A549 (cell line): ENCODE measurements around the gene RIMKLA. TPM values are rescaled to one million over a fixed set of nuclear protein-coding genes. Genes with fewer than 3 reads are reported as not detected.

Experiments used
- ATAC-seq, 2 experiments: fragments of 200-7000 bp in 1 of 2; fragments of >200 bp in 1 of 2; cut with Nextera tagmentation in 1 of 2; cut with Tn5 transposase in 1 of 2; 3 replicates each; pipeline versions ENCODE4 v1.8.0 to v1.9.1; 2018 to 2020; ENCODE audit warnings: mild to moderate bottlenecking in 1 of 2, moderate library complexity in 1 of 2
- CTCF ChIA-PET: fragments of 300-600 bp; sonication (Branson Sonifier 250); formaldehyde crosslinking; extraction: SDS; loops from one replicate; lab custom pipeline; 2021; ENCODE audit warnings: antibody characterized with exemption, inconsistent platforms; lab: Yijun Ruan, JAX
- POLR2A ChIA-PET: fragments of 350-600 bp; formaldehyde crosslinking; extraction: SDS; loops from one replicate; lab custom pipeline; 2021; ENCODE audit warnings: antibody characterized with exemption, inconsistent platforms; lab: Yijun Ruan, JAX
- DNase-seq, 2 experiments: peaks; one replicate each; pipeline versions ENCODE4 v3.0.0 to v3.0.0-alpha.2; 2011 to 2016; ENCODE audit warnings: low read depth in 1 of 2, low spot score in 1 of 2
- FAIRE-seq: peaks from 2 replicates; lab custom pipeline; 2011; peaks lifted over from hg19 to GRCh38; lab: Jason Lieb, UNC
- H3K27ac ChIP-seq, 2 experiments: fragments of >200 bp; sonication (Bioruptor Twin); formaldehyde crosslinking; 3 replicates each; pipeline ENCODE4 v1.5.1; 2016 to 2017
- H3K4me1 ChIP-seq: fragments of >200 bp; sonication (Bioruptor Twin); formaldehyde crosslinking; 3 replicates; pipeline ENCODE4 v1.6.1; 2016
- H3K4me2 ChIP-seq: fragments of >200 bp; sonication (Bioruptor Twin); formaldehyde crosslinking; 3 replicates; pipeline ENCODE4 v1.6.1; 2016
- H3K4me3 ChIP-seq: fragments of >200 bp; sonication (Bioruptor Twin); formaldehyde crosslinking; 3 replicates; pipeline ENCODE4 v1.5.1; 2016
- H3K9me3 ChIP-seq: fragments of >200 bp; sonication (Bioruptor Twin); formaldehyde crosslinking; 3 replicates; pipeline ENCODE4 v1.6.1; 2016
- CHD4 ChIP-seq: fragments of 200-600 bp; sonication (generic); IDR thresholded peaks from 2 replicates; pipeline ENCODE4 v1.6.1; 2016; ENCODE audit warnings: antibody characterized with exemption, mild to moderate bottlenecking, borderline replicate concordance
- EHF ChIP-seq: fragments of 250-450 bp; sonication (Bioruptor Pico); IDR thresholded peaks from 2 replicates; pipeline ENCODE4 v1.5.0; 2020; ENCODE audit warnings: mild to moderate bottlenecking
- EHMT2 ChIP-seq: fragments of 200-600 bp; sonication (generic); IDR thresholded peaks from 2 replicates; pipeline ENCODE4 v1.6.1; 2016; ENCODE audit warnings: antibody characterized with exemption, low read depth, mild to moderate bottlenecking, moderate library complexity
- HOXB13 ChIP-seq: fragments of 250-450 bp; sonication (Bioruptor Pico); IDR thresholded peaks from 2 replicates; pipeline ENCODE4 v1.5.0; 2020; ENCODE audit warnings: low read depth, mild to moderate bottlenecking, moderate library complexity
- JUNB ChIP-seq: fragments of >200 bp; sonication (Bioruptor Twin); formaldehyde crosslinking; IDR thresholded peaks from 2 replicates; pipeline ENCODE4 v1.6.1; 2016
- MAX ChIP-seq: IDR thresholded peaks from 2 replicates; pipeline ENCODE4 v1.6.1; 2012
- NFE2L2 ChIP-seq: fragments of 150-350 bp; conservative IDR thresholded peaks from 2 replicates; pipeline ENCODE4 v1.6.1; 2014; ENCODE audit warnings: low read length
- PHF8 ChIP-seq: fragments of 200-600 bp; sonication (generic); IDR thresholded peaks from 2 replicates; pipeline ENCODE4 v1.6.1; 2016; ENCODE audit warnings: low read depth, mild to moderate bottlenecking, antibody characterized with exemption, moderate library complexity, borderline replicate concordance
- POLR2A ChIP-seq: IDR thresholded peaks from 2 replicates; pipeline ENCODE4 v1.6.1; 2012; ENCODE audit warnings: mild to moderate bottlenecking, low read length
- POLR2AphosphoS2 ChIP-seq: conservative IDR thresholded peaks from 2 replicates; pipeline ENCODE4 v1.6.1; 2012; ENCODE audit warnings: low read length, improper control_type of control experiment, inconsistent platforms
- RCOR1 ChIP-seq: fragments of 150-350 bp; IDR thresholded peaks from 2 replicates; pipeline ENCODE4 v1.6.1; 2014; ENCODE audit warnings: antibody characterized with exemption, low read length, low read depth
- RFX5 ChIP-seq: fragments of 450-650 bp; IDR thresholded peaks from 2 replicates; pipeline ENCODE4 v1.7.1; 2014; ENCODE audit warnings: antibody characterized with exemption, mild to moderate bottlenecking, moderate library complexity
- SMC3 ChIP-seq: fragments of >200 bp; sonication (Bioruptor Twin); formaldehyde crosslinking; IDR thresholded peaks from 3 replicates; pipeline ENCODE4 v1.6.1; 2018; ENCODE audit warnings: inconsistent platforms
- ZSCAN20 ChIP-seq: fragments of 250-450 bp; sonication (Bioruptor Pico); IDR thresholded peaks from 2 replicates; pipeline ENCODE4 v1.8.0; 2022; ENCODE audit warnings: mild to moderate bottlenecking, moderate library complexity
- WGBS: methylation state at CpG from one replicate; pipeline ENCODE4 v1.1.6; 2017; ENCODE audit errors: missing lambda C conversion rate; 5-methylcytosine and 5-hydroxymethylcytosine counted together
- polyA plus RNA-seq, 4 experiments: library from polyadenylated mRNA; depleted of rRNA in 3 of 4; stranded (reverse); fragments of >200 nt; fragmentation: RNase III in 1 of 4; extraction: RNeasy Plus Mini Kit Qiagen cat#74134 plus additional on column Dnase treatment in 1 of 4; gene quantifications; 2 replicates in 3 of 4; 3 replicates in 1 of 4; pipeline ENCODE4 v1.2.3, GENCODE V29; 2011 to 2017
- TF ChIP-seq, protein P1 (sequence below): IDR thresholded peaks from 2 replicates; pipeline ENCODE4 v1.6.1; 2012
- TF ChIP-seq, protein P2 (sequence below): fragments of 200-600 bp; sonication (generic); IDR thresholded peaks from 2 replicates; pipeline ENCODE4 v1.6.1; 2016; ENCODE audit warnings: antibody characterized with exemption, mild to moderate bottlenecking, moderate library complexity

The RIMKLA gene
- polyA plus RNA-seq, 2 of the 4 experiments (the other 2 are of a cell fraction): 0.35 to 1.7 TPM

GRCh38 chr1:42462828-42463763, 82.5 kb downstream of the RIMKLA start, which contains the start of gene CCDC30:
Gene CCDC30, plus strand, starts transcription at chr1:42463286. Its CDS starts 17,266 bp downstream, at chr1:42480552.
- Histone ChIP-seq H3K9me3 (no peaks in the 10 kb centered on the region), H3K4me3 (peak within 1 kb of the TSS; percentile 93)
- DNase-seq: peak; percentile 95 to 97
- ATAC-seq: peak; percentile 100
- POLR2A ChIA-PET: interaction anchor here (2.0 kb wide), 1 partner anchor 219 kb away, joined by 8 read pairs; the partner anchor contains the start of gene YBX1
- WGBS: 4% methylated on average over 36 of the region's 59 CpGs
- TF ChIP-seq POLR2A (peak; percentile 21; the same call in 1 of the 2 replicates), SMC3 (no peak), RFX5 (peak; percentile 57; the same call in 1 of the 2 replicates), MAX (peak; percentile 42), ZSCAN20 (no peak)
- TF ChIP-seq, protein P1, sequence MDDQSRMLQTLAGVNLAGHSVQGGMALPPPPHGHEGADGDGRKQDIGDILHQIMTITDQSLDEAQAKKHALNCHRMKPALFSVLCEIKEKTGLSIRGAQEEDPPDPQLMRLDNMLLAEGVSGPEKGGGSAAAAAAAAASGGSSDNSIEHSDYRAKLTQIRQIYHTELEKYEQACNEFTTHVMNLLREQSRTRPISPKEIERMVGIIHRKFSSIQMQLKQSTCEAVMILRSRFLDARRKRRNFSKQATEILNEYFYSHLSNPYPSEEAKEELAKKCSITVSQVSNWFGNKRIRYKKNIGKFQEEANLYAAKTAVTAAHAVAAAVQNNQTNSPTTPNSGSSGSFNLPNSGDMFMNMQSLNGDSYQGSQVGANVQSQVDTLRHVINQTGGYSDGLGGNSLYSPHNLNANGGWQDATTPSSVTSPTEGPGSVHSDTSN: 0 out of 2 replicates have a peak, but pooled peaks have one; percentile 22
- TF ChIP-seq, all 56 proteins: peak for 4
- CTCF ChIA-PET: interaction anchor here (0.5 to 1.0 kb wide), 2 partner anchors 290 to 303 kb away, joined by 3 read pairs; no protein-coding TSS in a partner anchor
- Histone ChIP-seq H3K27ac (peak within 1 kb of the TSS; percentile 63 to 77), H3K4me1 (peaks cover 15% of the 10 kb centered on the region), H3K4me2 (peak within 1 kb of the TSS; percentile 98)
- FAIRE-seq: peak; percentile 59

DNA sequence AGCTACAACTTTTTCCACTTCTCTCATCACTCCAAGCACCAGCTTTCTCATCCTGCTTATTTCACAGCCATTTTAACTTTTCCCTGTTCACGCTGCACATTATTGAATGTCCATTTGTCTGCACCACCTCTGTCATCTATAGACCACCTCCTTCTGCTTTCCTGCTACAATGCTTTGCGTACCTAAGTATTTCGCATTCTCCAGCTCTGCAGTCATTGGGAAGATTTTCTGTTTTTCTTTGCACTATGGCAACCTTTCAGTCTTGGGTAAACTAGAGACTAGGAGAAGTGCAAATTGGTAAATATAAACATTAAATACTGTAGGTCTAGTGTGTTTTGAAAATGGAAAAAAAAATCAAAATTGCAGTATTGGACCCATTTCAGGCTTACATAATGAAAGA, 83.3 kb downstream of the RIMKLA start:
- Histone ChIP-seq H3K9me3 (no peaks in the 10 kb centered on the region), H3K27ac (peak overlapping the region; percentile 63 to 77; a peak in 3 of 6 replicates), H3K4me3 (peak overlapping the region; percentile 93), H3K4me2 (peak overlapping the region; percentile 98), H3K4me1 (peaks cover 14% of the 10 kb centered on the region)
- ChIA-PET CTCF (interaction anchor here (1.0 kb wide), 1 partner anchor 290 kb away, joined by 3 read pairs; no protein-coding TSS in a partner anchor), POLR2A (no interaction called here)
- ATAC-seq (no peak), FAIRE-seq (no peak), DNase-seq (no peak)
- no peak for TF ChIP-seq SMC3
- no peak for TF ChIP-seq ZSCAN20
- no peak for TF ChIP-seq EHMT2
- no peak for TF ChIP-seq HOXB13 (CRISPR knock-in tag)
- no peak for TF ChIP-seq PHF8
- whole genome bisulfite sequencing: 97% methylated on average over 3 of the region's 3 CpGs

DNA sequence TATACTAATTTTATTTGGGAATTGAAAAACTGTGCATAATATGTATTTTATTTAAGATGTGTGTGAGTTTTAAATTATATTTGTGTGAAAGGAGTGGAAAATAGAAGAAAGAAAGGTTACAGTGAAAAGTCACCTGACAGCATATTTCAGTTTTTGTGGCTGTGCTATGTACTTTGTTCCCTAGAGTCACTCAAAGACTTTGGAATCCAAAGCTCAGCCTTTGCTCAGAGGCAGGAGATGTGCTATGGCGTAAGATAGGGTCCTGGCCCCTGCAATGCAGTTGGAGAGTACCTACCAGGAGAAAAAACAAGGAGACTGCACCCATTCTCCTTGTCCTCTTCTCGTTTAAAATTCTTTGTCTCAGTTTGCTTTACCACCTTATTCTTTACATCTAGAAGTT, 85.4 kb downstream of the RIMKLA start:
- Histone ChIP-seq H3K27ac (no peak overlapping the region), H3K4me2 (no peak overlapping the region), H3K4me1 (peaks cover 14% of the 10 kb centered on the region), H3K4me3 (no peak overlapping the region), H3K9me3 (no peaks in the 10 kb centered on the region)
- no peak for DNase-seq
- ATAC-seq: no peak
- 47% methylated on average over 2 of the region's 2 CpGs for WGBS
- no peak for FAIRE-seq
- CTCF ChIA-PET: no interaction called here
- POLR2A ChIA-PET: no interaction called here
- no peak for TF ChIP-seq RCOR1
- no peak for TF ChIP-seq HOXB13 (CRISPR knock-in tag)
- TF ChIP-seq EHF (CRISPR knock-in tag): no peak
- TF ChIP-seq JUNB: no peak
- no peak for TF ChIP-seq NFE2L2
- no peak for TF ChIP-seq POLR2AphosphoS2
- no peak for TF ChIP-seq CHD4
- TF ChIP-seq, protein P2, sequence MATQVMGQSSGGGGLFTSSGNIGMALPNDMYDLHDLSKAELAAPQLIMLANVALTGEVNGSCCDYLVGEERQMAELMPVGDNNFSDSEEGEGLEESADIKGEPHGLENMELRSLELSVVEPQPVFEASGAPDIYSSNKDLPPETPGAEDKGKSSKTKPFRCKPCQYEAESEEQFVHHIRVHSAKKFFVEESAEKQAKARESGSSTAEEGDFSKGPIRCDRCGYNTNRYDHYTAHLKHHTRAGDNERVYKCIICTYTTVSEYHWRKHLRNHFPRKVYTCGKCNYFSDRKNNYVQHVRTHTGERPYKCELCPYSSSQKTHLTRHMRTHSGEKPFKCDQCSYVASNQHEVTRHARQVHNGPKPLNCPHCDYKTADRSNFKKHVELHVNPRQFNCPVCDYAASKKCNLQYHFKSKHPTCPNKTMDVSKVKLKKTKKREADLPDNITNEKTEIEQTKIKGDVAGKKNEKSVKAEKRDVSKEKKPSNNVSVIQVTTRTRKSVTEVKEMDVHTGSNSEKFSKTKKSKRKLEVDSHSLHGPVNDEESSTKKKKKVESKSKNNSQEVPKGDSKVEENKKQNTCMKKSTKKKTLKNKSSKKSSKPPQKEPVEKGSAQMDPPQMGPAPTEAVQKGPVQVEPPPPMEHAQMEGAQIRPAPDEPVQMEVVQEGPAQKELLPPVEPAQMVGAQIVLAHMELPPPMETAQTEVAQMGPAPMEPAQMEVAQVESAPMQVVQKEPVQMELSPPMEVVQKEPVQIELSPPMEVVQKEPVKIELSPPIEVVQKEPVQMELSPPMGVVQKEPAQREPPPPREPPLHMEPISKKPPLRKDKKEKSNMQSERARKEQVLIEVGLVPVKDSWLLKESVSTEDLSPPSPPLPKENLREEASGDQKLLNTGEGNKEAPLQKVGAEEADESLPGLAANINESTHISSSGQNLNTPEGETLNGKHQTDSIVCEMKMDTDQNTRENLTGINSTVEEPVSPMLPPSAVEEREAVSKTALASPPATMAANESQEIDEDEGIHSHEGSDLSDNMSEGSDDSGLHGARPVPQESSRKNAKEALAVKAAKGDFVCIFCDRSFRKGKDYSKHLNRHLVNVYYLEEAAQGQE: no peak
